Right lobe of liver (tissue), 6 donors: Measurements from ENCODE around the gene TAS2R43. TPM values are rescaled to one million over a fixed set of nuclear protein-coding genes. Genes with fewer than 3 reads are reported as not detected.

Experiments used
- ATAC-seq, 4 donors: fragments of 200-7000 bp; cut with Tn5 transposase; one replicate each; pipeline ENCODE4 v1.9.1; 2020; ENCODE audit warnings: mild to moderate bottlenecking in 4 of 4, moderate library complexity in 4 of 4
- DNase-seq, 3 donors: peaks; one replicate each; pipeline ENCODE4 v3.0.0-alpha.2; 2020
- H3K27ac ChIP-seq, 3 donors: fragments of 200-600 bp; one replicate each; pipeline ENCODE4 v1.8.0; 2022
- H3K27me3 ChIP-seq, 2 donors: fragments of 200-600 bp; one replicate each; pipeline ENCODE4 v1.8.0; 2022
- H3K36me3 ChIP-seq, 4 donors: fragments of 200-600 bp; sonication (generic) in 1 of 4; one replicate each; pipeline versions ENCODE4 v1.5.1 to v1.8.0; 2017 to 2022; ENCODE audit warnings: control low read depth in 1 of 4
- H3K4me1 ChIP-seq, 4 donors: fragments of 200-600 bp; sonication (generic) in 1 of 4; one replicate each; pipeline versions ENCODE4 v1.5.1 to v1.8.0; 2017 to 2022; ENCODE audit warnings: control low read depth in 1 of 4
- H3K4me3 ChIP-seq, 3 donors: fragments of 200-600 bp; one replicate each; pipeline ENCODE4 v1.8.0; 2022
- H3K9me3 ChIP-seq, 4 donors: fragments of 200-600 bp; sonication (generic) in 1 of 4; one replicate each; pipeline versions ENCODE4 v1.5.1 to v1.8.0; 2017 to 2022; ENCODE audit warnings: control low read depth in 1 of 4
- POLR2A ChIP-seq: fragments of 450-650 bp; IDR thresholded peaks from one replicate; pipeline ENCODE4 v1.6.1; 2017; ENCODE audit warnings: antibody characterized with exemption, mild to moderate bottlenecking
- WGBS: methylation state at CpG from one replicate; pipeline ENCODE4 v1.1.6; 2018; ENCODE audit warnings: low coverage, low lambda C conversion rate; ENCODE audit not compliant: insufficient coverage; ENCODE audit errors: missing lambda C conversion rate; 5-methylcytosine and 5-hydroxymethylcytosine counted together
- intact Hi-C, 2 donors: fragments of 100-400 bp; cut with DNase I; formaldehyde crosslinking; loops; one replicate each; pipeline versions ENCODE4 v1.11.2 to v1.14.1; 2022
- total RNA-seq, 6 experiments: library from RNA; depleted of rRNA in 2 of 6; stranded (reverse); fragments of >200 nt in 2 of 6; fragmentation: NEBNext Ultra II Directional in 3 of 6; extraction: Animal tissue kit (Norgen Biotek cat#: 25700) in 3 of 6; gene quantifications; one replicate each; pipeline versions ENCODE4 v1.1.0 to v1.2.4, GENCODE V29; 2016 to 2023
- TF ChIP-seq, protein P1 (sequence below), 4 donors: fragments of 200-600 bp in 3 of 4; fragments of 450-650 bp in 1 of 4; IDR thresholded peaks; one replicate each; pipeline versions ENCODE4 v1.5.1 to v1.8.0; 2016 to 2022; ENCODE audit warnings: antibody characterized with exemption in 4 of 4, mild to moderate bottlenecking in 2 of 4
- donor health status: DM: no; HTN: yes; CAD: no.
- donor health status: DM: no; HTN: no; CAD: no.
- donor health status: DM: no; HTN: no; CAD: no.
- donor health status: DM: no; HTN: yes; CAD: no.
- donor health status: DM: no; HTN: yes; CAD: no.

Gene TAS2R43
- total RNA-seq, 6 experiments from 2014 or later: 0.37 to 2.8 (median 0.49) TPM; not detected in 1

DNA sequence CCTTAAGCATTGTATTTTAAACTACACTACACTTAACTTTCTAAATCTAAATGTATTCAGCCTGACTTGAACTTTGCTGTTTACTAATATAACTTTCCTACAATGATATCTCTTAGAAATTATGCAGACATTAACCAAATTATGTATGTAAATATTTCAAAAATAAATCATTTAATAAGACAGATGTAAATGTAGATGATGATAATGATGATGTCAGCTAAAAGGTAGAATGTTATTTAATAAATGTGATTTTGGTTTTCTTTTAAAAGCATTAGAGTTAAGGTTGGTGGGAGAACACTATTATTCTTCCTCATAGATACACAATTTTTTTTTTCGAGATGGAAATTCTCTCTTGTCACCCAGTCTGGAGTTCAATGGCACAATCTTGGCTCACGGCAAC is 10.1 kb downstream of the TAS2R43 start:
- TF ChIP-seq POLR2A: no peak
- TF ChIP-seq, protein P1, sequence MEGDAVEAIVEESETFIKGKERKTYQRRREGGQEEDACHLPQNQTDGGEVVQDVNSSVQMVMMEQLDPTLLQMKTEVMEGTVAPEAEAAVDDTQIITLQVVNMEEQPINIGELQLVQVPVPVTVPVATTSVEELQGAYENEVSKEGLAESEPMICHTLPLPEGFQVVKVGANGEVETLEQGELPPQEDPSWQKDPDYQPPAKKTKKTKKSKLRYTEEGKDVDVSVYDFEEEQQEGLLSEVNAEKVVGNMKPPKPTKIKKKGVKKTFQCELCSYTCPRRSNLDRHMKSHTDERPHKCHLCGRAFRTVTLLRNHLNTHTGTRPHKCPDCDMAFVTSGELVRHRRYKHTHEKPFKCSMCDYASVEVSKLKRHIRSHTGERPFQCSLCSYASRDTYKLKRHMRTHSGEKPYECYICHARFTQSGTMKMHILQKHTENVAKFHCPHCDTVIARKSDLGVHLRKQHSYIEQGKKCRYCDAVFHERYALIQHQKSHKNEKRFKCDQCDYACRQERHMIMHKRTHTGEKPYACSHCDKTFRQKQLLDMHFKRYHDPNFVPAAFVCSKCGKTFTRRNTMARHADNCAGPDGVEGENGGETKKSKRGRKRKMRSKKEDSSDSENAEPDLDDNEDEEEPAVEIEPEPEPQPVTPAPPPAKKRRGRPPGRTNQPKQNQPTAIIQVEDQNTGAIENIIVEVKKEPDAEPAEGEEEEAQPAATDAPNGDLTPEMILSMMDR (IDR thresholded peaks at IDR 0.05): no peak
- Histone ChIP-seq H3K4me3 (no peak overlapping the region), H3K36me3 (no peaks in the 10 kb centered on the region), H3K27ac (no peak overlapping the region), H3K4me1 (no peaks in the 10 kb centered on the region), H3K9me3 (no peaks in the 10 kb centered on the region), H3K27me3 (no peaks in the 10 kb centered on the region)
- DNase-seq: no peak
- 95% methylated on average over 2 of the region's 2 CpGs for WGBS
- intact Hi-C loops: no loop called here
- no peak for ATAC-seq

DNA sequence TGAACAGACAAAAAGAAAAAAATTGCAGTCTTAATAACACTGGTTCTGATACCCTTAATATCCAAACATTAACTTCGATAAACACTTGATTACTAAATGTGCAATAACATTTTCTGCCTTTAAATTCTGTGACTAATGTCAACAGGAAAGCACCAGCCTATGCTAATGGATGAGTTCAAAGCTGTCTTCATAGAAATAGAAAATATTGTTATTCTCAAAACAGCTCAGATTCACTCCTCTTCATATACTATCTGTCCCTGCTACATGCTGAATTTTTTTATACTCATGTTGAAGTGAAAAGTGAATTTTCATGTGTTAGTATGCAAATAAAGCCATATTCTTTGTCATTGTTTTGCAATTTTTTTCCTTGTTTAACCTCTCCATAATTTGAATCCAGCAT is 13.9 kb downstream of the TAS2R43 start:
- intact Hi-C loops: no loop called here
- no peak overlapping the region for H3K4me3 ChIP-seq
- H3K27me3 ChIP-seq: no peaks in the 10 kb centered on the region
- no peak for TF ChIP-seq POLR2A
- ATAC-seq: no peak
- 83% methylated on average over 1 of the region's 1 CpG for WGBS
- no peaks in the 10 kb centered on the region for H3K4me1 ChIP-seq
- H3K9me3 ChIP-seq: no peaks in the 10 kb centered on the region
- no peak overlapping the region for H3K27ac ChIP-seq
- no peak for DNase-seq
- H3K36me3 ChIP-seq: no peaks in the 10 kb centered on the region

DNA sequence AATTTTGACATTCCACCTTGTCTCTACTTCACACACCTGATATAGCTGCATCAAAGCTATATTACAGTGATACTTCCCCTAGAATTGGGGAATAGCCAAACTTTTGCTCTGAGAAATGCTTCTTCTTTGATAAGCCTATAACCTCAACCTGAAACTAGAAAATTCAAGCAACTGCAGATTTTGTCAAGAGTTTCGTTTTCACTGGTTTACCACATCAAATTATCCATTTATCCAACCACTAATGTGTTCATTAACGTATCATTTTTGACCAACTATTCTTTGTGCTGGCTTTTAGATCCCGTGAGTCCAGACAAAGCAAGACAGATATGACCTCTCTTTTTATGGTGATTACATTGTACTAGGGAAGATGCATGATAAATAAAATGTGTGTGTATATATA is 16.5 kb downstream of the TAS2R43 start:
- Histone ChIP-seq H3K27ac (no peak overlapping the region), H3K27me3 (no peaks in the 10 kb centered on the region), H3K9me3 (no peaks in the 10 kb centered on the region), H3K36me3 (no peaks in the 10 kb centered on the region), H3K4me1 (peaks cover 0 to 5% (median 0%) of the 10 kb centered on the region in 4 donors), H3K4me3 (no peak overlapping the region)
- TF ChIP-seq, protein P1 (IDR thresholded peaks at IDR 0.05): no peak
- no peak for TF ChIP-seq POLR2A
- intact Hi-C loops: no loop called here
- 65% methylated on average over 3 of the region's 3 CpGs for WGBS
- DNase-seq: no peak
- ATAC-seq: no peak

DNA sequence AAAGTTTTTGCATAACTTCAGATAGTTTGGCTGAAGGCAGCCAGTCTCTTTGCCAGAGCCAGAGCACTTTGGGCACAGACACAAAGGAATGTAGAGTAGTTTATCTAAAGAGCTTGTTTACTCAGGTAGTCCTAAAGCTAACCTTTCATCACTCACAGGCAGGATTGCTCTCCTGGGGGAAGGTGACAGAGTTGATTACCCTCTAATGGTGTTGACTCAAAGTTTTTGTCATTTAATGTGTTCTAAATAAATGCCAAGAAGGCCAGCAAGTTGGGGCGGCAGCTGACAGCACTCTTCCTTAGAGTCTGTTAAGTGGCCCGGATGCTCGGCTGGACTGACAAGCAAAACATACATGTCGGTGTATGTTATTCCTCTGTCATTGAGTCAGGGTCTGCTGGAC is 20.7 kb downstream of the TAS2R43 start:
- H3K36me3 ChIP-seq: no peaks in the 10 kb centered on the region
- H3K4me1 ChIP-seq: peaks cover 0 to 8% (median 0%) of the 10 kb centered on the region in 4 donors
- no peak overlapping the region for H3K4me3 ChIP-seq
- intact Hi-C loops: no loop called here
- no peaks in the 10 kb centered on the region for H3K9me3 ChIP-seq
- TF ChIP-seq, protein P1 (IDR thresholded peaks at IDR 0.05): no peak
- TF ChIP-seq POLR2A: no peak
- no peak overlapping the region for H3K27ac ChIP-seq
- WGBS: 47% methylated on average over 4 of the region's 4 CpGs
- peak in 1 of 4 donors; percentile 91 for ATAC-seq
- no peak for DNase-seq
- H3K27me3 ChIP-seq: no peaks in the 10 kb centered on the region

DNA sequence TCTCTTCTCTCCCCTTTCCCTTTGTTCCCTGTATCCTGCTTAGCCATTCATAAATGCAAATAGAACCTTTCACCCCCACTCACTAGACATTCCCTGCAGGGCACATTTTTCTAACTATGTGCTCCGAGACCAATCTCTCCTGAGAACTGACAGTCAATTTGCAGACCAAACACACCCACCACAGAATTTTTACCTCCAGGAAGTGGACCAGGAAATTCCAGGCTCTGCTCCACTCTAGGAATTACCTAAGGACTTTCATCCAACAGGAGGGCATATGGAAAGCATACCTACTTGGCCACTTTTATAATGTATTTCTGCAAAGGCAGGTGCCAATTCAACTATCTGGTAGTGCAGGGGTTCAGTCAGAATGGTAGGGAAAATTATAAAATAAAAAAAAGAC is 21.1 kb downstream of the TAS2R43 start:
- H3K4me1 ChIP-seq: peaks cover 0 to 8% (median 0%) of the 10 kb centered on the region in 4 donors
- WGBS: 33% methylated on average over 1 of the region's 1 CpG
- DNase-seq (no peak), ATAC-seq (no peak)
- no peak overlapping the region for H3K27ac ChIP-seq
- H3K9me3 ChIP-seq: no peaks in the 10 kb centered on the region
- H3K36me3 ChIP-seq: no peaks in the 10 kb centered on the region
- no peaks in the 10 kb centered on the region for H3K27me3 ChIP-seq
- TF ChIP-seq, protein P1 (IDR thresholded peaks at IDR 0.05): no peak
- no peak for TF ChIP-seq POLR2A
- no peak overlapping the region for H3K4me3 ChIP-seq
- intact Hi-C loops: no loop called here
